IMR-90 (cell line): ENCODE data around the gene ZBTB8A. TPM values are rescaled to one million over a fixed set of nuclear protein-coding genes. Genes with fewer than 3 reads are reported as not detected.

ENCODE experiments used
- ATAC-seq: fragments of 200-7000 bp; cut with Tn5 transposase; 2 replicates; pipeline ENCODE4 v1.9.1; 2020; ENCODE audit warnings: low read depth, mild to moderate bottlenecking, moderate library complexity
- BruUV-seq: library from RNA; stranded (reverse); fragments of 400-500 nt; replicated peaks from 2 replicates; lab custom pipeline; 2021; lab: Mats Ljungman, UMichigan
- CTCF ChIA-PET: fragments of 300-600 bp; formaldehyde crosslinking; extraction: SDS; loops from one replicate; lab custom pipeline; 2021; ENCODE audit warnings: antibody characterized with exemption; lab: Yijun Ruan, JAX
- POLR2A ChIA-PET: fragments of 300-600 bp; sonication (Branson Sonifier 250); formaldehyde crosslinking; loops from one replicate; lab custom pipeline; 2022; ENCODE audit warnings: antibody characterized with exemption; ENCODE audit not compliant: unreplicated experiment; lab: Charles Lee
- DNase-seq: peaks from one replicate; pipeline ENCODE4 v3.0.0; 2013
- H2AFZ ChIP-seq: replicated peaks from 2 replicates; pipeline ENCODE3; 2013; ENCODE audit warnings: low read length, mild to moderate bottlenecking; ENCODE audit not compliant: poor library complexity
- H2AK5ac ChIP-seq: 2 replicates; pipeline ENCODE4 v1.6.1; 2013; ENCODE audit warnings: low read depth, low read length, inconsistent platforms
- H2AK9ac ChIP-seq: replicated peaks from 2 replicates; pipeline ENCODE3; 2013; ENCODE audit warnings: mild to moderate bottlenecking, low read depth, low read length, moderate library complexity; ENCODE audit not compliant: poor library complexity
- H2BK120ac ChIP-seq: 2 replicates; pipeline ENCODE4 v1.6.1; 2013; ENCODE audit warnings: low read depth, low read length, inconsistent platforms
- H2BK15ac ChIP-seq: 3 replicates; pipeline ENCODE4 v1.6.1; 2013; ENCODE audit warnings: low read depth, low read length, inconsistent platforms
- H2BK20ac ChIP-seq: 2 replicates; pipeline ENCODE4 v1.6.1; 2013; ENCODE audit warnings: low read depth, mild to moderate bottlenecking, inconsistent platforms, low read length, moderate library complexity
- H2BK5ac ChIP-seq: 2 replicates; pipeline ENCODE4 v1.6.1; 2013; ENCODE audit warnings: mild to moderate bottlenecking, low read depth, low read length, inconsistent platforms; ENCODE audit not compliant: poor library complexity, severe bottlenecking
- H3K14ac ChIP-seq: replicated peaks from 2 replicates; pipeline ENCODE4 v1.6.1; 2013; ENCODE audit warnings: low read depth, low read length, inconsistent platforms
- H3K18ac ChIP-seq: 2 replicates; pipeline ENCODE4 v1.6.1; 2013; ENCODE audit warnings: low read depth, low read length, control low read depth
- H3K23ac ChIP-seq: 2 replicates; pipeline ENCODE4 v1.6.1; 2013; ENCODE audit warnings: low read depth, low read length, inconsistent platforms
- H3K27ac ChIP-seq: 2 replicates; pipeline ENCODE4 v1.5.1; 2013; ENCODE audit warnings: mild to moderate bottlenecking, control low read depth, low read length; ENCODE audit not compliant: insufficient read depth
- H3K27me3 ChIP-seq: 2 replicates; pipeline ENCODE4 v1.6.1; 2013; ENCODE audit warnings: low read length; ENCODE audit not compliant: control insufficient read depth, insufficient read depth
- H3K36me3 ChIP-seq: 2 replicates; pipeline ENCODE4 v1.6.1; 2013; ENCODE audit warnings: low read length, mixed read lengths; ENCODE audit not compliant: control insufficient read depth, insufficient read depth
- H3K4ac ChIP-seq: 2 replicates; pipeline ENCODE4 v1.6.1; 2013; ENCODE audit warnings: low read depth, low read length, inconsistent platforms
- H3K4me1 ChIP-seq: 2 replicates; pipeline ENCODE4 v1.6.1; 2013; ENCODE audit warnings: low read length, mixed read lengths; ENCODE audit not compliant: control insufficient read depth, insufficient read depth
- H3K4me2 ChIP-seq: 2 replicates; pipeline ENCODE4 v1.6.1; 2013; ENCODE audit warnings: low read depth, mild to moderate bottlenecking, control low read depth, low read length, moderate library complexity
- H3K4me3 ChIP-seq: 2 replicates; pipeline ENCODE4 v1.5.1; 2013; ENCODE audit warnings: low read depth, mild to moderate bottlenecking, control low read depth, low read length, moderate library complexity; ENCODE audit not compliant: insufficient read depth
- H3K56ac ChIP-seq: 2 replicates; pipeline ENCODE4 v1.6.1; 2013; ENCODE audit warnings: low read length, inconsistent platforms; ENCODE audit not compliant: insufficient read depth; ENCODE audit errors: extremely low read depth
- H3K79me1 ChIP-seq, 2 experiments: 2 replicates each; pipeline ENCODE4 v1.6.1; 2013; ENCODE audit warnings: low read length in 2 of 2, inconsistent platforms in 1 of 2, low read depth in 1 of 2
- H3K9ac ChIP-seq: 2 replicates; pipeline ENCODE4 v1.6.1; 2013; ENCODE audit warnings: low read depth, low read length, control low read depth
- H3K9me1 ChIP-seq: 2 replicates; pipeline ENCODE4 v1.6.1; 2013; ENCODE audit warnings: low read length, inconsistent platforms; ENCODE audit not compliant: insufficient read depth
- H3K9me3 ChIP-seq: 2 replicates; pipeline ENCODE4 v1.6.1; 2013; ENCODE audit warnings: low read length; ENCODE audit not compliant: control insufficient read depth, insufficient read depth
- H4K20me1 ChIP-seq: 2 replicates; pipeline ENCODE4 v1.6.1; 2013; ENCODE audit warnings: low read length, inconsistent platforms; ENCODE audit not compliant: insufficient read depth
- H4K5ac ChIP-seq: 2 replicates; pipeline ENCODE4 v1.6.1; 2013; ENCODE audit warnings: mild to moderate bottlenecking, low read depth, low read length, control low read depth
- H4K8ac ChIP-seq, 2 experiments: 2 replicates each; pipeline ENCODE4 v1.6.1; 2013; ENCODE audit warnings: low read depth in 2 of 2, low read length in 2 of 2, control low read depth in 1 of 2, inconsistent platforms in 1 of 2
- H4K91ac ChIP-seq: 2 replicates; pipeline ENCODE4 v1.6.1; 2013; ENCODE audit warnings: low read depth, low read length, inconsistent platforms; ENCODE audit not compliant: insufficient read depth
- BHLHE40 ChIP-seq: fragments of 150-350 bp; IDR thresholded peaks from 2 replicates; pipeline ENCODE4 v1.6.1; 2016; ENCODE audit warnings: mild to moderate bottlenecking, low read depth, low read length
- CEBPB ChIP-seq: IDR thresholded peaks from 2 replicates; pipeline ENCODE4 v1.6.1; 2012; ENCODE audit warnings: low read depth, low read length, improper control_type of control experiment
- CHD1 ChIP-seq: IDR thresholded peaks from 2 replicates; pipeline ENCODE4 v1.6.1; 2012; ENCODE audit warnings: low read depth, low read length, improper control_type of control experiment
- FOS ChIP-seq: fragments of 150-350 bp; IDR thresholded peaks from 2 replicates; pipeline ENCODE4 v1.6.1; 2016; ENCODE audit warnings: low read depth, low read length
- MAFK ChIP-seq: IDR thresholded peaks from 2 replicates; pipeline ENCODE4 v1.6.1; 2012; ENCODE audit warnings: low read depth, low read length, improper control_type of control experiment
- MAZ ChIP-seq: IDR thresholded peaks from 2 replicates; pipeline ENCODE4 v1.6.1; 2012; ENCODE audit warnings: low read depth, mild to moderate bottlenecking, low read length, improper control_type of control experiment, moderate library complexity, borderline replicate concordance
- MXI1 ChIP-seq: IDR thresholded peaks from 2 replicates; pipeline ENCODE4 v1.6.1; 2012; ENCODE audit warnings: low read depth, mild to moderate bottlenecking, low read length, moderate library complexity, borderline replicate concordance
- NFE2L2 ChIP-seq: fragments of 150-350 bp; IDR thresholded peaks from 2 replicates; pipeline ENCODE4 v1.6.1; 2016; ENCODE audit warnings: low read depth, mild to moderate bottlenecking, low read length
- POLR2A ChIP-seq: IDR thresholded peaks from 2 replicates; pipeline ENCODE4 v1.6.1; 2012; ENCODE audit warnings: mild to moderate bottlenecking, low read depth, low read length
- RAD21 ChIP-seq: IDR thresholded peaks from 2 replicates; pipeline ENCODE4 v1.6.1; 2012; ENCODE audit warnings: low read length, improper control_type of control experiment
- RCOR1 ChIP-seq: IDR thresholded peaks from 2 replicates; pipeline ENCODE4 v1.6.1; 2012; ENCODE audit warnings: mild to moderate bottlenecking, low read length, improper control_type of control experiment; ENCODE audit not compliant: insufficient replicate concordance
- RFX5 ChIP-seq: IDR thresholded peaks from 2 replicates; pipeline ENCODE4 v1.8.0; 2012; ENCODE audit warnings: low read depth, mild to moderate bottlenecking, low read length, moderate library complexity
- SMC3 ChIP-seq: fragments of 150-350 bp; IDR thresholded peaks from 2 replicates; pipeline ENCODE4 v1.6.1; 2016; ENCODE audit warnings: low read depth, mild to moderate bottlenecking, antibody characterized with exemption, low read length, moderate library complexity
- WGBS, 2 experiments: methylation state at CpG; one replicate each; pipeline versions ENCODE4 v1.1.5 to v1.1.7; 2013; ENCODE audit warnings: missing lambda C conversion rate in 2 of 2; ENCODE audit not compliant: insufficient read length in 1 of 2; ENCODE audit errors: extremely low coverage in 2 of 2; 5-methylcytosine and 5-hydroxymethylcytosine counted together
- dilution Hi-C: fragments of 300-500 bp; cut with HindIII; formaldehyde crosslinking; loops from one replicate; pipeline ENCODE4 v1.14.3; 2018; ENCODE audit warnings: low sequenced_read_pairs; ENCODE audit not compliant: unreplicated experiment
- in situ Hi-C: fragments of 300-500 bp; cut with MboI; formaldehyde crosslinking; loops from 3 replicates; pipeline ENCODE4 v1.14.3; 2019; ENCODE audit warnings: low sequenced_read_pairs, inconsistent platforms, mixed read lengths
- intact Hi-C: fragments of 100-400 bp; cut with micrococcal nuclease; formaldehyde crosslinking; loops from 2 replicates; pipeline ENCODE4 v1.10.0; 2022
- polyA plus RNA-seq, 3 experiments: library from polyadenylated mRNA; depleted of rRNA; stranded (reverse); fragments of >200 nt; gene quantifications; 2 replicates each; pipeline ENCODE4 v1.2.3, GENCODE V29; 2012; ENCODE audit warnings: low replicate concordance in 1 of 3
- total RNA-seq: library from RNA; depleted of rRNA; stranded (reverse); fragments of >200 nt; gene quantifications from 2 replicates; pipeline ENCODE4 v1.2.3, GENCODE V29; 2012
- TF ChIP-seq, protein P1 (sequence below): fragments of 150-350 bp; IDR thresholded peaks from 2 replicates; pipeline ENCODE4 v1.6.1; 2016; ENCODE audit warnings: low read depth, mild to moderate bottlenecking, low read length, moderate library complexity, borderline replicate concordance
- TF ChIP-seq, protein P2 (sequence below): conservative IDR thresholded peaks from 2 replicates; pipeline ENCODE4 v1.5.1; 2012; ENCODE audit warnings: mild to moderate bottlenecking, low read depth, low read length, improper control_type of control experiment
- TF ChIP-seq, protein P3 (sequence below): fragments of 150-350 bp; IDR thresholded peaks from 2 replicates; pipeline ENCODE4 v1.6.1; 2017; ENCODE audit warnings: mild to moderate bottlenecking, antibody characterized with exemption, low read length, low read depth

The ZBTB8A gene
- total and polyA plus RNA-seq, 2 of the 4 experiments (the other 2 are of a cell fraction): 2.1 to 6.1 TPM

GRCh38 chr1:32546611-32547010 is 7.4 kb downstream of the ZBTB8A start:
- in situ Hi-C loops (no loop called here), dilution Hi-C loops (no loop called here), intact Hi-C loops (no loop called here)
- Histone ChIP-seq H2BK5ac (no peak overlapping the region), H2AK9ac (no peak overlapping the region), H3K18ac (no peak overlapping the region), H4K5ac (no peak overlapping the region), H2AK5ac (no peak overlapping the region), H3K9me3 (no peaks in the 10 kb centered on the region), H3K79me1 (peaks cover 32 to 51% of the 10 kb centered on the region in 2 experiments), H3K4ac (no peak overlapping the region), H4K91ac (no peak overlapping the region), H3K56ac (no peak overlapping the region), H2BK15ac (no peak overlapping the region), H2BK120ac (no peak overlapping the region), H4K8ac (no peak overlapping the region), H3K9ac (no peak overlapping the region), H3K27me3 (no peaks in the 10 kb centered on the region), H3K4me3 (no peak overlapping the region), H3K27ac (no peak overlapping the region), H3K23ac (no peak overlapping the region), H2BK20ac (no peak overlapping the region), H3K9me1 (no peaks in the 10 kb centered on the region), H2AFZ (no peak overlapping the region), H3K4me2 (no peak overlapping the region), H3K14ac (no peak overlapping the region), H4K20me1 (no peaks in the 10 kb centered on the region), H3K4me1 (no peaks in the 10 kb centered on the region), H3K36me3 (no peaks in the 10 kb centered on the region)
- ATAC-seq (no peak), DNase-seq (no peak)
- TF ChIP-seq RCOR1: no peak
- TF ChIP-seq SMC3: no peak
- no peak for TF ChIP-seq MAFK
- no peak for TF ChIP-seq BHLHE40
- TF ChIP-seq, protein P1, sequence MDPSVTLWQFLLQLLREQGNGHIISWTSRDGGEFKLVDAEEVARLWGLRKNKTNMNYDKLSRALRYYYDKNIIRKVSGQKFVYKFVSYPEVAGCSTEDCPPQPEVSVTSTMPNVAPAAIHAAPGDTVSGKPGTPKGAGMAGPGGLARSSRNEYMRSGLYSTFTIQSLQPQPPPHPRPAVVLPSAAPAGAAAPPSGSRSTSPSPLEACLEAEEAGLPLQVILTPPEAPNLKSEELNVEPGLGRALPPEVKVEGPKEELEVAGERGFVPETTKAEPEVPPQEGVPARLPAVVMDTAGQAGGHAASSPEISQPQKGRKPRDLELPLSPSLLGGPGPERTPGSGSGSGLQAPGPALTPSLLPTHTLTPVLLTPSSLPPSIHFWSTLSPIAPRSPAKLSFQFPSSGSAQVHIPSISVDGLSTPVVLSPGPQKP: no peak
- no peak for TF ChIP-seq MAZ
- no peak for TF ChIP-seq FOS
- no peak for TF ChIP-seq CHD1
- no peak for TF ChIP-seq RFX5
- TF ChIP-seq, protein P2, sequence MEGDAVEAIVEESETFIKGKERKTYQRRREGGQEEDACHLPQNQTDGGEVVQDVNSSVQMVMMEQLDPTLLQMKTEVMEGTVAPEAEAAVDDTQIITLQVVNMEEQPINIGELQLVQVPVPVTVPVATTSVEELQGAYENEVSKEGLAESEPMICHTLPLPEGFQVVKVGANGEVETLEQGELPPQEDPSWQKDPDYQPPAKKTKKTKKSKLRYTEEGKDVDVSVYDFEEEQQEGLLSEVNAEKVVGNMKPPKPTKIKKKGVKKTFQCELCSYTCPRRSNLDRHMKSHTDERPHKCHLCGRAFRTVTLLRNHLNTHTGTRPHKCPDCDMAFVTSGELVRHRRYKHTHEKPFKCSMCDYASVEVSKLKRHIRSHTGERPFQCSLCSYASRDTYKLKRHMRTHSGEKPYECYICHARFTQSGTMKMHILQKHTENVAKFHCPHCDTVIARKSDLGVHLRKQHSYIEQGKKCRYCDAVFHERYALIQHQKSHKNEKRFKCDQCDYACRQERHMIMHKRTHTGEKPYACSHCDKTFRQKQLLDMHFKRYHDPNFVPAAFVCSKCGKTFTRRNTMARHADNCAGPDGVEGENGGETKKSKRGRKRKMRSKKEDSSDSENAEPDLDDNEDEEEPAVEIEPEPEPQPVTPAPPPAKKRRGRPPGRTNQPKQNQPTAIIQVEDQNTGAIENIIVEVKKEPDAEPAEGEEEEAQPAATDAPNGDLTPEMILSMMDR: no peak
- TF ChIP-seq MXI1: no peak
- no peak for TF ChIP-seq RAD21
- TF ChIP-seq, protein P3, sequence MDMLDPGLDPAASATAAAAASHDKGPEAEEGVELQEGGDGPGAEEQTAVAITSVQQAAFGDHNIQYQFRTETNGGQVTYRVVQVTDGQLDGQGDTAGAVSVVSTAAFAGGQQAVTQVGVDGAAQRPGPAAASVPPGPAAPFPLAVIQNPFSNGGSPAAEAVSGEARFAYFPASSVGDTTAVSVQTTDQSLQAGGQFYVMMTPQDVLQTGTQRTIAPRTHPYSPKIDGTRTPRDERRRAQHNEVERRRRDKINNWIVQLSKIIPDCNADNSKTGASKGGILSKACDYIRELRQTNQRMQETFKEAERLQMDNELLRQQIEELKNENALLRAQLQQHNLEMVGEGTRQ: no peak
- no peak for TF ChIP-seq NFE2L2
- no peak for TF ChIP-seq CEBPB
- no peak for TF ChIP-seq POLR2A
- no TSS peak for BruUV-seq
- ChIA-PET CTCF (no interaction called here), POLR2A (no interaction called here)
- 60% methylated on average over 1 of the region's 4 CpGs; no CpG with 5 or more reads in 1 of the 2 experiments for WGBS, 2 experiments
